ENCODE results near the gene TIMM10B.
A peak's percentile ranks its signal among the peaks of the same experiment; 100 is the strongest.

Gene TIMM10B

GRCh38 chr11:6481012-6481923 lies at the start of gene TIMM10B, which contains the start of gene ARFIP2:
Gene TIMM10B (plus strand): TSS chr11:6481501. CDS start chr11:6481517, 16 bp downstream.
Gene ARFIP2 (minus strand): TSS chr11:6481331. CDS start chr11:6480421, 910 bp downstream.
- DNase-seq: peak; percentile 99

GRCh38 chr11:6431861-6432260 lies 49.4 kb upstream of the TIMM10B start:
- DNase-seq: peak; percentile 94

- no peak for DNase-seq
Measured at GRCh38 chr11:6433998-6434660, 47.2 kb upstream of the TIMM10B start.

GRCh38 chr11:6437423-6437822 lies 43.9 kb upstream of the TIMM10B start:
- no peak for DNase-seq

GRCh38 chr11:6437993-6438392 lies 43.3 kb upstream of the TIMM10B start:
- DNase-seq: no peak

GRCh38 chr11:6438979-6439571 lies 42.2 kb upstream of the TIMM10B start:
- peak; percentile 73 for DNase-seq

GRCh38 chr11:6440906-6441358 lies 40.4 kb upstream of the TIMM10B start, which contains the start of gene HPX:
Gene HPX (minus strand): TSS chr11:6440987. CDS start chr11:6440963, 24 bp downstream.
- DNase-seq: no peak

- DNase-seq: no peak
Measured at GRCh38 chr11:6442441-6442840, 38.9 kb upstream of the TIMM10B start.

GRCh38 chr11:6443269-6444003 lies 37.9 kb upstream of the TIMM10B start:
- peak; percentile 75 for DNase-seq

- no peak for DNase-seq
Measured at GRCh38 chr11:6448574-6448973, 32.7 kb upstream of the TIMM10B start.

GRCh38 chr11:6452219-6452618 lies 29.1 kb upstream of the TIMM10B start:
- DNase-seq: no peak

- no peak for DNase-seq
Measured at GRCh38 chr11:6453152-6453551, 28.1 kb upstream of the TIMM10B start.

- DNase-seq: no peak
Measured at GRCh38 chr11:6455070-6455469, 26.2 kb upstream of the TIMM10B start.

GRCh38 chr11:6456361-6457073 lies 24.8 kb upstream of the TIMM10B start:
- no peak for DNase-seq

GRCh38 chr11:6457581-6458320 lies 23.6 kb upstream of the TIMM10B start:
- DNase-seq: no peak

GRCh38 chr11:6458352-6459098 lies 22.8 kb upstream of the TIMM10B start:
- no peak for DNase-seq

- no peak for DNase-seq
Measured at GRCh38 chr11:6459099-6459450, 22.2 kb upstream of the TIMM10B start.

GRCh38 chr11:6468712-6469495 lies 12.4 kb upstream of the TIMM10B start:
- peak; percentile 96 for DNase-seq

GRCh38 chr11:6469599-6469998 lies 11.7 kb upstream of the TIMM10B start:
- DNase-seq: no peak

GRCh38 chr11:6472934-6473333 lies 8.4 kb upstream of the TIMM10B start:
- no peak for DNase-seq

All from islet precursor cell (in vitro differentiated cells).